22Rv1 (cell line): Measurements from ENCODE around the gene GPC6.

Source experiments
- ZFX ChIP-seq: fragments of 450-650 bp; IDR thresholded peaks from 2 replicates; pipeline ENCODE4 v1.6.1; 2017; ENCODE audit warnings: antibody characterized with exemption, borderline replicate concordance
- TF ChIP-seq, protein P1 (sequence below): fragments of 450-650 bp; IDR thresholded peaks from 2 replicates; pipeline ENCODE4 v1.5.1; 2017; ENCODE audit warnings: mild to moderate bottlenecking

DNA sequence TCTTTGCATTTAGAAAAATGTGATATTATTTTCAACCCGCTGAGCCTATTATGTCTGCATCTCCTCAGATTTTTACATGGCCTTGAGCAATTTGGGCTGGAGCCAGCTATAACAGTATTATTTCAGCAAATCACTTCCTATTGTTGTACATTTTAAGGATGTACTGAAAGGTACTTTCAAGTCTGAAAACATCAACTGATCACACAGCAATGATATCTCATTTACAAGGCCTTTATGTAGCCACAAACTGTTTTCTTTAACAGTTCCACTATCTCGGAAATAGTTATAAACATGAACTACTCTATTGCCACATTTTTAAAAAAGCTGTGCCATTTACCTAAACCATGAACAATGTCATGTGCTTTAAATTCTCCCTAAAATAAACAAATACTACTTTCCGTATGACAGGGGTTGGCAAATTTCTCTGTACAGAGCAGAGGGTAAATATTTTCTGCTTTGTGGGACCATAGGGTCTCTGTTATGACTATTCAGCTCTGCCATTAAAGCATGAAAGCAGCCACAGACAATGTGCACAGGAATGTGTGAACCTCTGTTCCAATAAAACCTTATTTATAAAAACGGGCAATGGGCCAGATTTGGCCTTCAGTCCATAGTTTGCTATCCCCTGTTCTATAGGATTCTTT lies 560.4 kb downstream of the GPC6 start:
- no peak for TF ChIP-seq ZFX
- TF ChIP-seq, protein P1, sequence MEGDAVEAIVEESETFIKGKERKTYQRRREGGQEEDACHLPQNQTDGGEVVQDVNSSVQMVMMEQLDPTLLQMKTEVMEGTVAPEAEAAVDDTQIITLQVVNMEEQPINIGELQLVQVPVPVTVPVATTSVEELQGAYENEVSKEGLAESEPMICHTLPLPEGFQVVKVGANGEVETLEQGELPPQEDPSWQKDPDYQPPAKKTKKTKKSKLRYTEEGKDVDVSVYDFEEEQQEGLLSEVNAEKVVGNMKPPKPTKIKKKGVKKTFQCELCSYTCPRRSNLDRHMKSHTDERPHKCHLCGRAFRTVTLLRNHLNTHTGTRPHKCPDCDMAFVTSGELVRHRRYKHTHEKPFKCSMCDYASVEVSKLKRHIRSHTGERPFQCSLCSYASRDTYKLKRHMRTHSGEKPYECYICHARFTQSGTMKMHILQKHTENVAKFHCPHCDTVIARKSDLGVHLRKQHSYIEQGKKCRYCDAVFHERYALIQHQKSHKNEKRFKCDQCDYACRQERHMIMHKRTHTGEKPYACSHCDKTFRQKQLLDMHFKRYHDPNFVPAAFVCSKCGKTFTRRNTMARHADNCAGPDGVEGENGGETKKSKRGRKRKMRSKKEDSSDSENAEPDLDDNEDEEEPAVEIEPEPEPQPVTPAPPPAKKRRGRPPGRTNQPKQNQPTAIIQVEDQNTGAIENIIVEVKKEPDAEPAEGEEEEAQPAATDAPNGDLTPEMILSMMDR: no peak
